Type B pancreatic cell (in vitro differentiated cells): ENCODE data around the gene ATP9A. TPM values are rescaled to one million over a fixed set of nuclear protein-coding genes. Genes with fewer than 3 reads are reported as not detected.
"Not testable (repeated sequence)": the region's sequence is repeated elsewhere in the genome, so short reads cannot be mapped to it uniquely, and the experiment has no call there.

Source experiments
- DNase-seq: peaks from one replicate; pipeline ENCODE4 v3.0.0; 2021; ENCODE audit warnings: mixed read lengths; ENCODE audit not compliant: unreplicated experiment; ENCODE audit errors: extremely low spot score
- H3K27ac Mint-ChIP-seq: 2 replicates; pipeline ENCODE4 v1.8.0; 2021; ENCODE audit warnings: mild to moderate bottlenecking, mixed read lengths
- H3K27me3 Mint-ChIP-seq: 2 replicates; pipeline ENCODE4 v1.8.0; 2021; ENCODE audit warnings: mixed read lengths
- H3K36me3 Mint-ChIP-seq: 2 replicates; pipeline ENCODE4 v1.8.0; 2021; ENCODE audit warnings: mixed read lengths
- H3K4me1 Mint-ChIP-seq: one replicate; pipeline ENCODE4 v1.8.0; 2021; ENCODE audit warnings: mixed read lengths; ENCODE audit not compliant: unreplicated experiment
- H3K4me3 Mint-ChIP-seq: 2 replicates; pipeline ENCODE4 v1.8.0; 2021; ENCODE audit warnings: mild to moderate bottlenecking, mixed read lengths
- H3K9me3 Mint-ChIP-seq: 2 replicates; pipeline ENCODE4 v1.8.0; 2021; ENCODE audit warnings: mixed read lengths
- CTCF ChIP-seq: fragments of 200-600 bp; sonication (generic); conservative IDR thresholded peaks from 2 replicates; pipeline ENCODE4 v1.5.0; 2021; ENCODE audit warnings: antibody characterized with exemption, mild to moderate bottlenecking
- total RNA-seq: library from RNA; stranded (reverse); gene quantifications from 2 replicates; pipeline ENCODE4 v1.2.1, GENCODE V29; 2021; ENCODE audit warnings: low replicate concordance

The ATP9A gene
- total RNA-seq, 1 donor from 2014 or later: 55.8 TPM

GRCh38 chr20:51789434-51789833, 21.2 kb upstream of the ATP9A start:
- H3K36me3 Mint-ChIP-seq: peaks cover 22% of the 10 kb centered on the region
- H3K27ac Mint-ChIP-seq: no peak overlapping the region

GRCh38 chr20:51788822-51789221, 20.6 kb upstream of the ATP9A start:
- Mint-ChIP-seq H3K27ac (no peak overlapping the region), H3K9me3 (no peaks in the 10 kb centered on the region), H3K4me1 (peaks cover 6% of the 10 kb centered on the region), H3K27me3 (no peaks in the 10 kb centered on the region), H3K36me3 (peaks cover 26% of the 10 kb centered on the region), H3K4me3 (no peak overlapping the region)
- DNase-seq: no peak
- no peak for TF ChIP-seq CTCF

More at GRCh38 chr20:51789434-51789833, 21.2 kb upstream of the ATP9A start:
- Mint-ChIP-seq H3K4me3 (no peak overlapping the region), H3K4me1 (peaks cover 8% of the 10 kb centered on the region), H3K27me3 (no peaks in the 10 kb centered on the region), H3K9me3 (no peaks in the 10 kb centered on the region)
- no peak for TF ChIP-seq CTCF
- no peak for DNase-seq

- Mint-ChIP-seq H3K9me3 (no peaks in the 10 kb centered on the region), H3K27ac (no peak overlapping the region), H3K36me3 (peaks cover 31% of the 10 kb centered on the region), H3K4me1 (no peaks in the 10 kb centered on the region), H3K27me3 (no peaks in the 10 kb centered on the region), H3K4me3 (no peak overlapping the region)
- TF ChIP-seq CTCF: no peak
- DNase-seq: no peak
Observed at GRCh38 chr20:51784299-51784698, 16.1 kb upstream of the ATP9A start.

- H3K27ac Mint-ChIP-seq, DNase-seq, H3K4me3 Mint-ChIP-seq, H3K4me1 Mint-ChIP-seq, H3K27me3 Mint-ChIP-seq, H3K9me3 Mint-ChIP-seq: not testable (repeated sequence)
- H3K36me3 Mint-ChIP-seq: peaks cover 26% of the 10 kb centered on the region
Observed at GRCh38 chr20:51778229-51778759, 10.1 kb upstream of the ATP9A start.

DNA sequence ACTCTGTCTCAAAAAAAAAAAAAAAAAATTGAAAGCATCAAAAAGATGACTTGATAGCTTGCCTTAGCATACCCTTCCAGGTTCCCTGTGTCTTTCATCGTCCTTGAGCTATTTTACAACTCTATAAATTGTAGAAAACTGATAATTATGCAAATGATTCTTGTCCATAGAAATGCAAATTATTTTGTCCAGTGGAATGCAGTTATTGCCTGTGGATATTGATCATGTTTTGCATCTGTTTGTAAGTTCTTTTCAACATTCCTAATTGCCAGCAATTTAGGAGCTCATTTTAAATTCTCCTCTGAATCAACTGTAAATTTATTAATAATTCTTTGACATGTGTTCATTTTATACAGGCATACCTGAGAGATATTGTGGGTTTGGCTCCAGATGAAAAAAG, 7.1 kb upstream of the ATP9A start:
- H3K27ac Mint-ChIP-seq: no peak overlapping the region
- TF ChIP-seq CTCF: no peak
- no peak overlapping the region for H3K4me3 Mint-ChIP-seq
- no peaks in the 10 kb centered on the region for H3K27me3 Mint-ChIP-seq
- H3K9me3 Mint-ChIP-seq: peaks cover 6% of the 10 kb centered on the region
- H3K36me3 Mint-ChIP-seq: peaks cover 9% of the 10 kb centered on the region
- DNase-seq: no peak
- no peaks in the 10 kb centered on the region for H3K4me1 Mint-ChIP-seq

GRCh38 chr20:51772236-51772635, 4.0 kb upstream of the ATP9A start:
- H3K27me3 Mint-ChIP-seq: peaks cover 6% of the 10 kb centered on the region

More at GRCh38 chr20:51772236-51772635, 4.0 kb upstream of the ATP9A start:
- Mint-ChIP-seq H3K36me3 (no peaks in the 10 kb centered on the region), H3K4me3 (no peak overlapping the region), H3K9me3 (no peaks in the 10 kb centered on the region), H3K27ac (no peak overlapping the region), H3K4me1 (peaks cover 11% of the 10 kb centered on the region)
- no peak for TF ChIP-seq CTCF
- no peak for DNase-seq
